SHP77 (cell line): ENCODE results near the gene FGF14.
"Not testable (repeated sequence)": the region's sequence is repeated elsewhere in the genome, so short reads cannot be mapped to it uniquely, and the experiment has no call there.

Experiments used
- DNase-seq, 2 experiments: peaks; one replicate each; lab custom pipeline; 2025; lab: John Stamatoyannopoulos, UW

Gene FGF14

GRCh38 chr13:102136735-102137296 lies 265.0 kb downstream of the FGF14 start:
- DNase-seq, result no peak

GRCh38 chr13:102132777-102133295 lies 269.0 kb downstream of the FGF14 start:
- DNase-seq, result no peak

GRCh38 chr13:102131246-102131645 lies 270.6 kb downstream of the FGF14 start:
- DNase-seq, result no peak

- DNase-seq, result no peak
Observed at GRCh38 chr13:102128216-102128810, 273.5 kb downstream of the FGF14 start.

GRCh38 chr13:102127153-102127552 lies 274.7 kb downstream of the FGF14 start:
- no peak for DNase-seq

- no peak for DNase-seq
Observed at GRCh38 chr13:102122147-102122546, 279.7 kb downstream of the FGF14 start.

- DNase-seq, result no peak
Observed at GRCh38 chr13:102117175-102117831, 284.5 kb downstream of the FGF14 start.

GRCh38 chr13:102103469-102103868 lies 298.4 kb downstream of the FGF14 start:
- DNase-seq, result no peak

GRCh38 chr13:102100234-102100633 lies 301.6 kb downstream of the FGF14 start:
- no peak for DNase-seq

GRCh38 chr13:102097708-102098107 lies 304.1 kb downstream of the FGF14 start:
- peak; percentile 38 to 52 for DNase-seq

GRCh38 chr13:102093288-102093687 lies 308.6 kb downstream of the FGF14 start:
- DNase-seq, result not testable (repeated sequence)

- DNase-seq, result no peak
Observed at GRCh38 chr13:102091231-102091630, 310.6 kb downstream of the FGF14 start.

GRCh38 chr13:102090532-102090931 lies 311.3 kb downstream of the FGF14 start:
- no peak for DNase-seq

GRCh38 chr13:102089722-102090121 lies 312.1 kb downstream of the FGF14 start:
- DNase-seq, result no peak

- DNase-seq, result peak in 1 of 2 experiments; percentile 28
Observed at GRCh38 chr13:102089177-102089576, 312.7 kb downstream of the FGF14 start.

GRCh38 chr13:102073251-102073650 lies 328.6 kb downstream of the FGF14 start:
- DNase-seq, result no peak

- no peak for DNase-seq
Observed at GRCh38 chr13:102071711-102072110, 330.1 kb downstream of the FGF14 start.

- not testable (repeated sequence) for DNase-seq
Observed at GRCh38 chr13:102068323-102068722, 333.5 kb downstream of the FGF14 start.

GRCh38 chr13:102055090-102055779 lies 346.6 kb downstream of the FGF14 start:
- DNase-seq, result no peak

- DNase-seq, result no peak
Observed at GRCh38 chr13:102049853-102050252, 352.0 kb downstream of the FGF14 start.

- no peak for DNase-seq
Observed at GRCh38 chr13:102045731-102046130, 356.1 kb downstream of the FGF14 start.

GRCh38 chr13:102042746-102043145 lies 359.1 kb downstream of the FGF14 start:
- DNase-seq, result no peak

- no peak for DNase-seq
Observed at GRCh38 chr13:102041544-102041943, 360.3 kb downstream of the FGF14 start.
